Ecto neural progenitor cell (in vitro differentiated cells): Measurements from ENCODE around the gene SLC44A3.
A peak's percentile ranks its signal among the peaks of the same experiment; 100 is the strongest.
"Not testable (repeated sequence)": the region's sequence is repeated elsewhere in the genome, so short reads cannot be mapped to it uniquely, and the experiment has no call there.

ENCODE experiments used
- DNase-seq: peaks from one replicate; pipeline ENCODE4 v3.0.0-alpha.2; 2018; ENCODE audit warnings: low spot score

Gene SLC44A3

GRCh38 chr1:94836891-94837290 lies 16.7 kb downstream of the SLC44A3 start:
- DNase-seq = no peak

GRCh38 chr1:94840381-94840780 lies 20.2 kb downstream of the SLC44A3 start:
- DNase-seq = not testable (repeated sequence)

- DNase-seq = no peak
Observed at GRCh38 chr1:94840808-94841207, 20.7 kb downstream of the SLC44A3 start.

- no peak for DNase-seq
Observed at GRCh38 chr1:94843430-94843829, 23.3 kb downstream of the SLC44A3 start.

GRCh38 chr1:94843846-94844245 lies 23.7 kb downstream of the SLC44A3 start:
- DNase-seq = no peak

- DNase-seq = no peak
Observed at GRCh38 chr1:94846308-94846707, 26.2 kb downstream of the SLC44A3 start.

- no peak for DNase-seq
Observed at GRCh38 chr1:94851571-94851970, 31.4 kb downstream of the SLC44A3 start.

- no peak for DNase-seq
Observed at GRCh38 chr1:94852788-94853187, 32.6 kb downstream of the SLC44A3 start.

GRCh38 chr1:94854458-94855306 lies 34.5 kb downstream of the SLC44A3 start:
- DNase-seq = peak; percentile 88

- DNase-seq = no peak
Observed at GRCh38 chr1:94855307-94855700, 35.1 kb downstream of the SLC44A3 start.

- DNase-seq = no peak
Observed at GRCh38 chr1:94856004-94856403, 35.8 kb downstream of the SLC44A3 start.

GRCh38 chr1:94856868-94857267 lies 36.7 kb downstream of the SLC44A3 start:
- DNase-seq = no peak

GRCh38 chr1:94858276-94858675 lies 38.1 kb downstream of the SLC44A3 start:
- no peak for DNase-seq

GRCh38 chr1:94859174-94859573 lies 39.0 kb downstream of the SLC44A3 start:
- no peak for DNase-seq

- no peak for DNase-seq
Observed at GRCh38 chr1:94862718-94863117, 42.6 kb downstream of the SLC44A3 start.

GRCh38 chr1:94863297-94863911 lies 43.2 kb downstream of the SLC44A3 start:
- DNase-seq = no peak

- DNase-seq = no peak
Observed at GRCh38 chr1:94863919-94864318, 43.8 kb downstream of the SLC44A3 start.

GRCh38 chr1:94864821-94865220 lies 44.7 kb downstream of the SLC44A3 start:
- DNase-seq = no peak

GRCh38 chr1:94865360-94865759 lies 45.2 kb downstream of the SLC44A3 start:
- DNase-seq = no peak

GRCh38 chr1:94866164-94866807 lies 46.1 kb downstream of the SLC44A3 start:
- DNase-seq = no peak

GRCh38 chr1:94871031-94871430 lies 50.9 kb downstream of the SLC44A3 start:
- no peak for DNase-seq

GRCh38 chr1:94872771-94873495 lies 52.8 kb downstream of the SLC44A3 start:
- no peak for DNase-seq
